Kidney tubule cell (primary cell): ENCODE data around the gene GEMIN8.

Source experiments
- DNase-seq: peaks from one replicate; pipeline ENCODE4 v3.0.0-alpha.2; 2018; ENCODE audit warnings: low spot score

The GEMIN8 gene

GRCh38 chrX:14029425-14030173 is at the start of gene GEMIN8:
GEMIN8 (minus strand) TSS chrX:14029892; CDS start chrX:14021478, 8,414 bp downstream.
- DNase-seq = peak; percentile 94

- DNase-seq = no peak
Measured at GRCh38 chrX:14076639-14077038, 46.9 kb upstream of the GEMIN8 start.

GRCh38 chrX:14073556-14073955 is 43.9 kb upstream of the GEMIN8 start:
- no peak for DNase-seq

- no peak for DNase-seq
Measured at GRCh38 chrX:14073071-14073470, 43.4 kb upstream of the GEMIN8 start.

GRCh38 chrX:14065800-14066199 is 36.1 kb upstream of the GEMIN8 start:
- DNase-seq = no peak

GRCh38 chrX:14064626-14065432 is 35.1 kb upstream of the GEMIN8 start:
- DNase-seq = no peak

GRCh38 chrX:14062524-14062923 is 32.8 kb upstream of the GEMIN8 start:
- no peak for DNase-seq

- no peak for DNase-seq
Measured at GRCh38 chrX:14056206-14056605, 26.5 kb upstream of the GEMIN8 start.

- DNase-seq = no peak
Measured at GRCh38 chrX:14051416-14051815, 21.7 kb upstream of the GEMIN8 start.

GRCh38 chrX:14050709-14051108 is 21.0 kb upstream of the GEMIN8 start:
- peak; percentile 4 for DNase-seq

GRCh38 chrX:14043209-14043608 is 13.5 kb upstream of the GEMIN8 start:
- no peak for DNase-seq

GRCh38 chrX:14039344-14039743 is 9.7 kb upstream of the GEMIN8 start:
- peak; percentile 66 for DNase-seq

- DNase-seq = no peak
Measured at GRCh38 chrX:14038375-14039085, 8.8 kb upstream of the GEMIN8 start.

GRCh38 chrX:14032406-14032805 is 2.7 kb upstream of the GEMIN8 start:
- peak; percentile 66 for DNase-seq

- peak; percentile 43 for DNase-seq
Measured at GRCh38 chrX:14030174-14030530, 460 bp upstream of the GEMIN8 start.

GRCh38 chrX:14029039-14029424 is 660 bp downstream of the GEMIN8 start:
- peak; percentile 4 for DNase-seq

GRCh38 chrX:14028473-14028872 is 1.2 kb downstream of the GEMIN8 start:
- DNase-seq = no peak

- peak; percentile 88 for DNase-seq
Measured at GRCh38 chrX:14027511-14028019, 2.1 kb downstream of the GEMIN8 start.

- peak; percentile 28 for DNase-seq
Measured at GRCh38 chrX:14027036-14027435, 2.7 kb downstream of the GEMIN8 start.

GRCh38 chrX:14026121-14026520 is 3.6 kb downstream of the GEMIN8 start:
- DNase-seq = no peak

- DNase-seq = no peak
Measured at GRCh38 chrX:14022019-14022418, 7.7 kb downstream of the GEMIN8 start.

- no peak for DNase-seq
Measured at GRCh38 chrX:14017399-14017798, 12.3 kb downstream of the GEMIN8 start.

- no peak for DNase-seq
Measured at GRCh38 chrX:14015941-14016340, 13.8 kb downstream of the GEMIN8 start.
